Lower lobe of right lung (tissue), 2 donors: Measurements from ENCODE around the gene PIGU. TPM values are rescaled to one million over a fixed set of nuclear protein-coding genes. Genes with fewer than 3 reads are reported as not detected.
A peak's percentile ranks its signal among the peaks of the same experiment; 100 is the strongest.

Source experiments
- ATAC-seq, 2 donors: fragments of 200-7000 bp; cut with Tn5 transposase; one replicate each; pipeline ENCODE4 v1.9.1; 2020 to 2022; ENCODE audit warnings: mild to moderate bottlenecking in 2 of 2, moderate library complexity in 2 of 2
- DNase-seq: peaks from one replicate; pipeline ENCODE4 v3.0.0-alpha.2; 2020
- H3K27ac ChIP-seq: fragments of 200-600 bp; one replicate; pipeline ENCODE4 v1.8.0; 2022
- H3K27me3 ChIP-seq: fragments of 200-600 bp; one replicate; pipeline ENCODE4 v1.8.0; 2022; ENCODE audit warnings: low read depth
- H3K36me3 ChIP-seq: fragments of 200-600 bp; one replicate; pipeline ENCODE4 v1.8.0; 2022; ENCODE audit warnings: mild to moderate bottlenecking
- H3K4me1 ChIP-seq: fragments of 200-600 bp; one replicate; pipeline ENCODE4 v1.8.0; 2022
- H3K4me3 ChIP-seq: fragments of 200-600 bp; one replicate; pipeline ENCODE4 v1.8.0; 2022; ENCODE audit warnings: mild to moderate bottlenecking
- H3K9me3 ChIP-seq: fragments of 200-600 bp; one replicate; pipeline ENCODE4 v1.8.0; 2022
- CTCF ChIP-seq: fragments of 200-600 bp; IDR thresholded peaks from one replicate; pipeline ENCODE4 v1.8.0; 2022; ENCODE audit warnings: antibody characterized with exemption, mild to moderate bottlenecking
- intact Hi-C: fragments of 100-400 bp; cut with DNase I; formaldehyde crosslinking; loops from one replicate; pipeline ENCODE4 v1.11.0; 2022
- total RNA-seq: library from RNA; stranded (reverse); fragmentation: NEBNext Ultra II Directional; extraction: Animal tissue kit (Norgen Biotek cat#: 25700); gene quantifications from one replicate; pipeline ENCODE4 v1.2.1, GENCODE V29; 2021
- donor health status: DM: no; HTN: yes; CAD: no; lungs with severe emphysema.

PIGU gene
- total RNA-seq, 1 donor from 2014 or later, result 13.8 TPM

GRCh38 chr20:34691838-34692237 lies 14.9 kb upstream of the PIGU start:
- Histone ChIP-seq H3K4me3 (no peak overlapping the region), H3K36me3 (no peaks in the 10 kb centered on the region), H3K9me3 (no peaks in the 10 kb centered on the region), H3K4me1 (no peaks in the 10 kb centered on the region), H3K27me3 (no peaks in the 10 kb centered on the region), H3K27ac (no peak overlapping the region)
- no peak for TF ChIP-seq CTCF
- DNase-seq, result no peak
- intact Hi-C loops, result no loop called here
- no peak for ATAC-seq

- Histone ChIP-seq H3K27me3 (no peaks in the 10 kb centered on the region), H3K27ac (no peak overlapping the region), H3K4me3 (no peak overlapping the region), H3K9me3 (no peaks in the 10 kb centered on the region), H3K36me3 (no peaks in the 10 kb centered on the region), H3K4me1 (no peaks in the 10 kb centered on the region)
- no peak for TF ChIP-seq CTCF
- intact Hi-C loops, result no loop called here
- DNase-seq (no peak), ATAC-seq (peak in 1 of 2 donors; percentile 38)
Measured at GRCh38 chr20:34689486-34689885, 12.6 kb upstream of the PIGU start.

GRCh38 chr20:34683667-34684066 lies 6.8 kb upstream of the PIGU start:
- no peak for TF ChIP-seq CTCF
- no peak for ATAC-seq
- Histone ChIP-seq H3K4me3 (no peak overlapping the region), H3K27ac (no peak overlapping the region), H3K9me3 (no peaks in the 10 kb centered on the region), H3K36me3 (no peaks in the 10 kb centered on the region), H3K4me1 (no peaks in the 10 kb centered on the region), H3K27me3 (no peaks in the 10 kb centered on the region)
- intact Hi-C loops, result no loop called here
- DNase-seq, result no peak

GRCh38 chr20:34680586-34681175 lies 3.8 kb upstream of the PIGU start:
- H3K4me1 ChIP-seq, result peaks cover 13% of the 10 kb centered on the region
- no peak for DNase-seq
- H3K9me3 ChIP-seq, result no peaks in the 10 kb centered on the region
- H3K36me3 ChIP-seq, result no peaks in the 10 kb centered on the region
- no peak overlapping the region for H3K4me3 ChIP-seq
- no peak for TF ChIP-seq CTCF
- intact Hi-C loops, result no loop called here
- no peak overlapping the region for H3K27ac ChIP-seq
- H3K27me3 ChIP-seq, result no peaks in the 10 kb centered on the region
- no peak for ATAC-seq

- H3K27me3 ChIP-seq, result no peaks in the 10 kb centered on the region
- peak in 1 of 2 donors; percentile 0 for ATAC-seq
- H3K4me1 ChIP-seq, result peaks cover 17% of the 10 kb centered on the region
- H3K9me3 ChIP-seq, result no peaks in the 10 kb centered on the region
- intact Hi-C loops, result no loop called here
- DNase-seq, result no peak
- peak overlapping the region; percentile 84 for H3K27ac ChIP-seq
- no peak for TF ChIP-seq CTCF
- H3K4me3 ChIP-seq, result peak overlapping the region; percentile 79
- H3K36me3 ChIP-seq, result no peaks in the 10 kb centered on the region
Measured at GRCh38 chr20:34675993-34676641, 775 bp downstream of the PIGU start.
